WTC11 (cell line): ENCODE results near the gene SOCS1.

Source experiments
- CTCF ChIP-seq: fragments of 200-600 bp; IDR thresholded peaks from 2 replicates; pipeline ENCODE4 v1.8.0; 2022; ENCODE audit warnings: antibody characterized with exemption
- STAT6 ChIP-seq: sonication (generic); formaldehyde crosslinking; conservative IDR thresholded peaks from 2 replicates; pipeline ENCODE4 v1.8.1; 2023; ENCODE audit warnings: mild to moderate bottlenecking, low read depth, missing genetic modification reagents, moderate library complexity
- USF2 ChIP-seq: sonication (generic); formaldehyde crosslinking; IDR thresholded peaks from 2 replicates; pipeline ENCODE4 v1.8.1; 2023; ENCODE audit warnings: mild to moderate bottlenecking, missing genetic modification reagents, moderate library complexity
- ZNF263 ChIP-seq: sonication (generic); formaldehyde crosslinking; IDR thresholded peaks from 2 replicates; pipeline ENCODE4 v1.8.1; 2022; ENCODE audit warnings: low read depth, mild to moderate bottlenecking, moderate library complexity, missing genetic modification reagents
- TF ChIP-seq, protein P1 (sequence below): sonication (generic); formaldehyde crosslinking; IDR thresholded peaks from 2 replicates; pipeline ENCODE4 v1.8.0; 2022; ENCODE audit warnings: mild to moderate bottlenecking, missing genetic modification reagents

DNA sequence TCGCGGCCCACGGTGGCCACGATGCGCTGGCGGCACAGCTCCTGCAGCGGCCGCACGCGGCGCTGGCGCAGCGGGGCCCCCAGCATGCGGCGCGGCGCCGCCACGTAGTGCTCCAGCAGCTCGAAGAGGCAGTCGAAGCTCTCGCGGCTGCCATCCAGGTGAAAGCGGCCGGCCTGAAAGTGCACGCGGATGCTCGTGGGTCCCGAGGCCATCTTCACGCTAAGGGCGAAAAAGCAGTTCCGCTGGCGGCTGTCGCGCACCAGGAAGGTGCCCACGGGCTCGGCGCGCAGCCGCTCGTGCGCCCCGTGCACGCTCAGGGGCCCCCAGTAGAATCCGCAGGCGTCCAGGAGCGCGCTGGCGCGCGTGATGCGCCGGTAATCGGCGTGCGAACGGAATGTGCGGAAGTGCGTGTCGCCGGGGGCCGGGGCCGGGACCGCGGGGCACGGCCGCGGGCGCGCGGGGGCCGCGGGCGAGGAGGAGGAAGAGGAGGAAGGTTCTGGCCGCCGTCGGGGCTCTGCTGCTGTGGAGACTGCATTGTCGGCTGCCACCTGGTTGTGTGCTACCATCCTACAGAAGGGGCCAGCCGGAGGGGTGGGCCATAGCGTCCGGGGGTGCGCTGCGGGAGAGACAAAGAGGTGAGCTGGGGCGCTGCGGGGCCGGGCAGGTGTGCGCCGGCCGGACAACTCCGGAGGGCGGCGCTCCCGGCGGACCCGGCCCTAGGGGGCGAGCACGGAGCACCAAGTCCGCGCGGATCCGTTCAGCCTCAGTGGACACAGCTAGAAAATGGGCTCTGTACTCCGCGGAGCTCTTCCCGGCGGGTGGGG, 879 bp downstream of the SOCS1 start:
- TF ChIP-seq ZNF263 (no peak; the same call in 1 of the 2 replicates), CTCF (no peak), USF2 (no peak), STAT6 (no peak)
- TF ChIP-seq, protein P1, sequence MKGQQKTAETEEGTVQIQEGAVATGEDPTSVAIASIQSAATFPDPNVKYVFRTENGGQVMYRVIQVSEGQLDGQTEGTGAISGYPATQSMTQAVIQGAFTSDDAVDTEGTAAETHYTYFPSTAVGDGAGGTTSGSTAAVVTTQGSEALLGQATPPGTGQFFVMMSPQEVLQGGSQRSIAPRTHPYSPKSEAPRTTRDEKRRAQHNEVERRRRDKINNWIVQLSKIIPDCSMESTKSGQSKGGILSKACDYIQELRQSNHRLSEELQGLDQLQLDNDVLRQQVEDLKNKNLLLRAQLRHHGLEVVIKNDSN (CRISPR knock-in tag) = no peak
